ENCODE results near the gene ZNF579.
"Not testable (repeated sequence)": the region's sequence is repeated elsewhere in the genome, so short reads cannot be mapped to it uniquely, and the experiment has no call there.

Gene ZNF579

DNA sequence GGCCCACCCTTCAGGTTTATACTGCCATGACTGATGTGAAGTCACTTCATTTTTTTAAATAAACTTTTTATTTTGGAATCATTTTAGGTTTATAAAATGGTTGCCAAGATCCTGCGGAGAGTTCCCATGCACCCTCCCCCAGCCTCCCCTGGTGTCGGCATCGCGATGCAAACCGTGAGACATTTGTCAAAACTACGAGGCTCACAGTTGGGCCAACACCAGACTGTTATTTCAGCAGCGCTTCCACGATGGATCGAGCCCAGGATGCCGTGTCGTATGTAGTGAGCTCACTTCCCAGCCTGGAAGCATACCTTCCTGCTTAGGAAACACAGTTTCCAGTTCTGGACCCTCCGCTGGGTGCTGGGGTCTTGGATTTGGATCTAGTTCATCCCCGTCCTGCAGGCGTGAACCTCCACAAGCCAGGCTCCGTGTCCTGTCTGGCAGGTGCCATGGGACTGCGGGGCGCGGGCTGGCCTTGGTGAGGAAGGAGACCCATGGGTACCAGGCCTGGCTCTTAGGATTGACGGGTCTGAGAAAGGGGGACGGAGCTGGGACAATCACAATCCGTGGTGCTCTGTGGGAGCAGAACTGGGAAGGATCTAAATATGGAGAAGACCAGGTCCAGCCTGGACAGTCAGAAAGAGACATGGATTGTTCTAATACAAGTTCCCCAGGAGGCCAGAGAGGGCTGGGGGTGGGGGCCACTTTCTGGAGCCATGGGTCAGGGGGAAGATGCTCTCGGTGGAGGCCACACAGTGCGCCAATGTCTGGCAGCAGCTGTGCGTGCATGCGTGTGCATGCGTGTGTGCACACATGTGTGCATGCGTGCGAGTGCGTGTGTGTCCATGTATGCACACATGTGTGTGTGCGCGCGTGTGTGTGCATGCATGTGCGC lies 41.3 kb downstream of the ZNF579 start:
- DNase-seq (ENCODE audit: low spot score), result no peak

DNA sequence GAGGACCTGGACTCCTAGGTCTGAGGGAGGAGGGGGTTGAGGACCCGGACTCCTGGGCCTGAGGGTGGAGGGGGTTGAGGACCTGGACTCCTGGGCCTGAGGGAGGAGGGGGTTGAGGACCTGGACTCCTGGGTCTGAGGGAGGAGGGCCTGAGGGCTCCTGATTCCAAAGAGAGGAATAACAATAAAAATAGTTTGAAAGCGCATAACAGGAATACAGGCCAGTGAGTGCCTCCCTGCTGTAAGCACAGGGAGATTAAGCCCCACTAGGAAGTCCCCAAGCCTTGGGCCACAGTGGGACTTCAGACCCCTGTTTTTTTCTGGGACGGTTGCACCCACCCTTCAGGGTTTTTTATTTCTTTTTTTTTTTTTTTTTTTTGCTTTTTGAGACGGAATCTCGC lies 42.5 kb downstream of the ZNF579 start:
- no peak for DNase-seq (ENCODE audit: low spot score)

DNA sequence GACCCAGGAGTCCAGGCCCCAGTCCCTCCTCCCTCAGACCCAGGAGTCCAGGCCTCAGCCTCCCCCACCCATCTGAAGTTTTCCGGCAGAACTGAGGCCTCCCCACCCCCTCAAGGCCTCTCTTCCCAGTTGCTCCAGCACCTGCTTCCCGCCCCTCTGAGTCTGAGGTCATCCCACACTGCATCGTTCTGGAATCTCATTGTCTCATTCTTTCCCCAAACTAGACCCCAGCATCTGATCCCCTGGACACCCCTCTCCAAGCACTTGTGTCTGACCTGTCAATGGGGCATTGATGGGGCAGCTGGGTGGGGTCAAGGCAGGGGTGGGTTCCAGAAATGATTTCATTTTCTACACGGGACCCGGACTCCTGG lies 42.9 kb downstream of the ZNF579 start:
- no peak for DNase-seq (ENCODE audit: low spot score)

DNA sequence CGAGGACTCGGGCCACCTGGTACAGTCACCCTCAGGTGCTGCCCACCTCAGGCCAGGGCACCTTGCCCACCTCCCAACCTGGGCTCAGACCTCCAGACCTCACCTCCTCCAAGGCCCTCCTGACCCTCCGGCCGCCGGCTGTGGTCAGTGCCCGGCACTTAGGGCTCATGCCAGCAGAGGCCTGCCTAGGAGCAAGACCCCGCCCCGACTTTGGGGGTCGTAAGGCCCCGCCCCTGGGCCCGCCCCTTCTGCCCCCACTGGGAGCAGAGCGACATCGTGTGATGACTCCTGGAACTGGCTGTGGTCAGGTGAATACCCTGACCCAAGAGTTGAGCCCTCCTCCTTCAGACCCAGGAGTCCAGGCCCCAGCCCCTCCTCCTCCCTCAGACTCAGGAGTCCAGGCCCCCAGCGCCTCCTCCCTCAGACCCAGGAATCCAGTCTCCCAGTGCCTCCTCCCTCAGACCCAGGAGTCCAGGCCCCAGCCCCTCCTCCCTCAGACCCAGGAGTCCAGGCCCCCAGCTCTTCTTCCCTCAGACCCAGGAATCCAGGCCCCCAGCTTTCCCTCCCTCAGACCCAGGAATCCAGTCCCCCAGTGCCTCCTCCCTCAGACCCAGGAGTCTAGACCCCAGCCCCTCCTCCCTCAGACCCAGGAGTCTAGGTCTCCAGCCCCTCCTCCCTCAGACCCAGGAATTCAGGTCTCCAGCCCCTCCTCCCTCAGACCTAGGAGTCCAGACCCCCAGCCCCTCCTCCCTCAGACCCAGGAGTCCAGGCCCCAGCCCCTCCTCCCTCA lies 43.5 kb downstream of the ZNF579 start, which contains the start of gene SBK2:
TSS of gene SBK2 (minus strand) at position 183 of the 790 bp plus-strand sequence. CDS start 839 bp downstream, outside the sequence.
- DNase-seq (ENCODE audit: low spot score), result no peak

DNA sequence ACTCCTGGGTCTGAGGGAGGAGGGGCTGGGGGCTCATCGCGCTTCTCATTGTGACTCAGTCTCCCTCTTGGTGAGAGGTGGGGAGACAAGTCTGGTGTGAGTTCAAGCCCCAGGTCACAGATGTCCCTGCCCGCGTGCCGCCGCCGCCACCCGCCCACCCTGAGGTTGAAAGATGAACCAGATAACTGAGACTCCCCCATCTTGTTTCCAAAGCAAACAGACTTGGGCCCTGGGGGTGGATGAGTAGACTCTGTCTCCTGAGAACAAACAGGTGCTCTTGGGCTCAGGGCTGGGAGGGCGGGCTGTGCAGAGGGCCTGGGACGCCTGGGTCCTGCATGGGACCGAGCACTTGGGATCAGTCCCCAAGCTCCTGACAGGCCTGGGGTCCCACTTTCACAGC lies 44.3 kb downstream of the ZNF579 start:
- no peak for DNase-seq (ENCODE audit: low spot score)

DNA sequence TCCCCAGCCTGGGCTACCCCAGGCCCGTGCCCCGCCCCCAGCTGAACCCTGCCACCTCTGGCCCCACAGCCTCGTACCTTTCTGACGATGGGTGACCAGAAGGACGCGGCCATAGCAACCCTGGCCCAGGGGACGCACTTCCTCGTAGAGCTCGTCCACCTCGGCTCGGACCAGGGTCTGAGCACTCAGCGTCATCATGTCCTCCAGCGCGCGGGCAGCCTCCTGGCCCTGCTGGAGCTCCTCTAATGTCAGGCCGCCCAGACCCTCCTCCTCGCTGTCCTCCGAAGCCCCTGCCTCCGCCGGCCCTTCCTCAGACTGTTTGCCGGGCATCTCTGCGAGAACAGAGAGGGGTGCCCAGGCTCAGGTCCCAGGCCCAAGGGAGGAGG lies 44.7 kb downstream of the ZNF579 start:
- DNase-seq (ENCODE audit: low spot score), result no peak

DNA sequence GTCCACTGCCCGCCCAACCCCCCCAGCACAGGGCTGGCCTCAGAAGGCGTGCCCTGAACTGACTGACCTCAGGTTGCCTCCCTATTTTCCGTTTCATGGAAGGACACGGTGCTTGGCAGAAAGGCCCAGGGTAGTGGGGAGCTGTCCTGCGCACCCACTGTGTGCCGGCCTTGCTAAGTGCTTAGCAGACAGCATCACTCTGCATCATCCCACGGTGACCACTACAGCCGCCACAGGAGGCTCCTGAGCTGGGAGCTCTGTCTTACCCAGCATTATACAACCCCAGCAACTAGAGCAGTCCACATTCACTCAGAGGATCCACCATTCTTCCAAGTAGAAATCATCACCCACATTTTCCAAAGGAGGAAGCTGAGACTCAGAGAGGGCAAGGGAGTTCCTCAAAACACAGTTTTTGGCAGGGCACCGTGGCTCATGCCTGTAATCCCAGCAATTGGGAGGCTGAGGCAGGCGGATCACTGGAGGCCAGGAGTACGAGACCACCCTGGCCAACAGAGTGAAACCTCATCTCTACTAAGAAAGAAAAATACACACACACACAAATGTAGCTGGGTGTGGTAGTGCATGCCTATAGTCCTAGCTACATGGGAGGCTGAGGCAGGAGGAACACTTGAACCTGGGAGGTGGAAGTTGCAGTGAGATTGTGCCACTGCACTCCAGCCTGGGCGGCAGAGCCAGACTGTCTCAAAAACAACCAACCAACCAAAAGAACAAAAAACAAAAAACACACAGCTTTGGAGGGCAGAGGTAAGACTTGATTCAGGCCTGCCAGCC lies 45.3 kb downstream of the ZNF579 start:
- DNase-seq (ENCODE audit: low spot score), result no peak

DNA sequence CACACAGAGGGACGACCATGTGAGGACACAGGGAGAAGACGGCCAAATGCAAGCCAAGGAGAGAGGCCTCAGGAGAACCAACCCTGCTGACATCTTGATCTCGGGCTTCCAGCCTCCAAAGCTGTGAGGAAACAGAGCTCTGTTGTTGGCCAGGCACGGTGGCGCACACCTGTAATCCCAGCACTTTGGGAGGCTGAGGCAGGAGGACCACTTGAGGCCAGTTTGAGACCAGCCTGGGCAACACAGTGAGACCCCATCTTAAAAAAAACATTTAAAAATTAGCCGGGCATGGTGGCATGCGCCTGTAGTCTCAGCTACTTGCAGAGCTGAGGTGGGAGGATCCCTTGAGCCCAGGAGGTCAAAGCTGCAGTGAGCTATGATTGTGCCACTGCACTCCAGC lies 46.4 kb downstream of the ZNF579 start:
- not testable (repeated sequence) for DNase-seq (ENCODE audit: low spot score)

DNA sequence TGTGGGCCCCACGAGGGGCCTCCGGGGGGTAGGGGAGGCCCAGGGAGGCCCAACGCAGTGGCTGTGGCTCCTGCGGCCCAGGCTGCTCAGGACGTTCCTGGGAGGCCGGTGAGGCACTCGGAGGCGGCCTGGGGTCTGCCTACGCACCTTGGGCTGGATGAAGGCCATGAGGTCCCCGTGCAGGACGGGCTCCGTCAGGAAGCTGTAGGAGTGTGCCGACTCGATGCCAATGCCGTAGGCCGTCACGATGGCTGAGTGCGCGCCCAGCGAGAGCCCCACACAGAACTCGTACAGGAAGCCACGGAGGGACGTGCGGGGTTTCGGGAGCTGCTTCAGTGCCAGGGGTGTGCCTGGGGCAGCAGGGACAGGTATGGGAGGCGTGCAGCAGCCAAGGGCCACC lies 49.7 kb downstream of the ZNF579 start:
- no peak for DNase-seq (ENCODE audit: low spot score)

DNA sequence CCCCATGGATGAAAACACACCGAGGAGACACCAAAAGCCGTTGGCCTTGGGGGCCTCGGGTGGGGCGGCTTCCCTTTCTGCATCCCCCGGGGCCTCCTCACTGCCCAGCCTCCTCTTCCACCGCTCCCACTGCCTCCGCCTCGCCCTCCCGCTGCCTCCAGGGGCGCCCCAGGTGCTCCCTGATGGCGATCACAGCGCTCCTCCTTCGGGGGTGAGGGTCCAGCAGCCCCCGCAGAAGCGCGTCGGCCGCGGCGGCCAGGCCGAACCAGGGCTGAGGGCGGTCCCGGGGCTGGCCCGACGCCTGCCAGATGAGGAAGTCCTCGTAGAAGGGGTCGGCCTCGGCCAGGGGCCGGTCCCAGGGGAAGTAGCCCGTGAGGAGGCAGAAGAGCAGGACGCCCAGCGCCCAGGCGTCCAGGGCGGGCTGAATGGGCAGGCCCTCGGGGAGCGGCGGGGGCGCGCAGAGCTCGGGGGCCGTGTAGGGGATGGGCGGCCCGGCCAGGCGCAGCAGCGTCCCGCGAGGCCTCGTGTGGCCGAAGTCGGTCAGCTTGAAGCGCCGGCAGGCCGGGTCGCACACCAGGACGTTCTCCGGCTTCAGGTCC lies 50.9 kb downstream of the ZNF579 start:
- no peak for DNase-seq (ENCODE audit: low spot score)

DNA sequence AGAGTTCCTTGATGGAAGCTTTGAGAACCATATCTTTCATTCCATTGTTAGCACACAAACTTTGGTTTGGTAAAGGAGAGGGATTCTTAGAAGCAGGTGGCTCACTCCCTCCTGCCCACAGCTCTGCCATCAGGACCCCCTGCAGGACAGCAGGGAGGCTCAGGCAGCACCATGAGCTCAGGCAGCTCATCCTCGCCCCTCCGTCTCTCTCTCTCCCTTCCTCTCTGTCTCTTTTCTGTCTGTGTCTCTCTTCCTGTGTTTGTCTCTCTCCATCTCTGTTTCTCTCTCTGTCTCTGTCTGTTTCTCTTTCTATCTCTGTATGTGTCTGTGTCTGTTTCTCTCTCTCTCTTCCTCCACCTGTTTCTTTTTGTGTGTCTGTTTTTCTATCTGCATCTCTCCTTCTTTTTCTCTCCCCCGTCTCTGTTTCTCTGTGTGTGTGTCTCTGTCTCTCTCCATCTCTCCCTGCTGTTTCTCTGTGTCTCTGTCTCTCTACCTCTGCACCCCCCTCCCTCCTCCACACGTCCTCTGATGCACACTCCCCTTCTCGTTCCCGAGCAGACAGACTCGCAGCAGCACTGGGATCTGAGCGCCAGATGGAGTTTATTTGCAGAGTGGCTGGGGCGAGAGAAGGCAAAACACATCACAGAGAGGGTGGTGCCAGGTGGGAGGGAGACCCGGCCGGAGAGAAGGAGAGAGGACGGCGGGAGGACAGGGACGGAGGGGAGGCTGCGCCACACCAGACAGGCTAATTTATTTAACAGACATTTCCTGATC lies 52.4 kb downstream of the ZNF579 start:
- DNase-seq (ENCODE audit: low spot score), result no peak

DNA sequence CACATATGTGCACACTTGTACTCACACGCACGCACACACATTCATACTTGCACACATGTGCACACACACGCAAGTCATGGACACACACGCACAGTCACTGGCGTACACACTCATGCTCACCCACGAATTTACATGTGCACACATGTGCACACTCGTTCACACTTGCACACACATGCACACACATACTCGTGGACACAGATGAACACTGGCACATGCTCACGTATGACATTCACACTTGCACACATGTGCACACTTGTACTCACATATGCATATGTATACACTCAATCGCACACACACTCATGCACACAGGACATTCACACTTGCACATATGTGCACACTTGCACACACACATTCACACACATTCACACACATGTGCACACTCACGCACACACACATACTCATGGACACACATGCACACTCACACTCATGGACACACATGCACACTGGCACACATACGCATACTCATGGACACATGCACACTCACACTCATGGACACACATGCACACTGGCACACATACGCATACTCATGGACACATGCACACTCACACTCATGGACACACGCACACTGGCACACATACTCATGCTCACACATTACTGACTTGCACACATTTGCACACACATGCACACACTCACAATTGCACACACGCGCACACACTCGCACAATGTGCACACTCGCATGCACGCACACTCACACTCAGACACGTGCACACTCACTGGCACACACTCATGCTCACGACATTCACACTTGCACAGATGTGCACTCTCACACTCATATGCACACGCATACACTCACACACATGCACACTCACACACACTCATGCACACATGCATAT lies 53.2 kb downstream of the ZNF579 start:
- DNase-seq (ENCODE audit: low spot score), result no peak
